ENCODE results near the gene CCDC152. TPM values are rescaled to one million over a fixed set of nuclear protein-coding genes. Genes with fewer than 3 reads are reported as not detected.

CCDC152 gene
- total RNA-seq, 1 experiment from 2014 or later, result 11.2 TPM

GRCh38 chr5:42810834-42811590 is 54.4 kb downstream of the CCDC152 start:
- no peak overlapping the region for H3K4me3 ChIP-seq (ENCODE audit: low read depth, low read length, poor library complexity, severe bottlenecking)
- BruUV-seq (replicated peaks), result no TSS peak
- no peak overlapping the region for H3K27ac ChIP-seq (ENCODE audit: low read depth, low read length, poor library complexity, severe bottlenecking)
- ChIA-PET POLR2A (ENCODE audit: low non-redundant PET) (no interaction called here), CTCF (no interaction called here)
- intact Hi-C loops (cut with micrococcal nuclease; ENCODE audit: unreplicated experiment), result no loop called here
- no peaks in the 10 kb centered on the region for H3K27me3 ChIP-seq (replicated peaks; ENCODE audit: insufficient read depth, low read depth, low read length, poor library complexity)
- no peaks in the 10 kb centered on the region for H3K36me3 ChIP-seq (ENCODE audit: insufficient read depth, low read length, poor library complexity, severe bottlenecking)
- TF ChIP-seq CTCF (conservative IDR thresholded peaks at IDR 0.05; ENCODE audit: low read depth, low read length) (no peak), EZH2 (IDR thresholded peaks at IDR 0.05; ENCODE audit: borderline replicate concordance, low read depth, low read length, poor library complexity, severe bottlenecking) (no peak)
- no peak for DNase-seq (ENCODE audit: low spot score)
- H3K4me1 ChIP-seq (ENCODE audit: insufficient read depth, low read length, poor library complexity, severe bottlenecking), result no peaks in the 10 kb centered on the region
- no peaks in the 10 kb centered on the region for H3K9me3 ChIP-seq (ENCODE audit: low read depth, low read length, poor library complexity, severe bottlenecking)

GRCh38 chr5:42811591-42812446 is 55.2 kb downstream of the CCDC152 start, which contains the start of gene SELENOP:
SELENOP (minus strand) TSS chr5:42811892; CDS start chr5:42808353, 3,539 bp downstream.
- ChIA-PET CTCF (no interaction called here), POLR2A (ENCODE audit: low non-redundant PET) (no interaction called here)
- no peaks in the 10 kb centered on the region for H3K9me3 ChIP-seq (ENCODE audit: low read depth, low read length, poor library complexity, severe bottlenecking)
- intact Hi-C loops (cut with micrococcal nuclease; ENCODE audit: unreplicated experiment), result no loop called here
- no peaks in the 10 kb centered on the region for H3K36me3 ChIP-seq (ENCODE audit: insufficient read depth, low read length, poor library complexity, severe bottlenecking)
- H3K27me3 ChIP-seq (replicated peaks; ENCODE audit: insufficient read depth, low read depth, low read length, poor library complexity), result no peaks in the 10 kb centered on the region
- no peak within 1 kb of the TSS for H3K27ac ChIP-seq (ENCODE audit: low read depth, low read length, poor library complexity, severe bottlenecking)
- TSS peak; percentile 73 for BruUV-seq (replicated peaks)
- no peak for DNase-seq (ENCODE audit: low spot score)
- no peak for TF ChIP-seq CTCF (conservative IDR thresholded peaks at IDR 0.05; ENCODE audit: low read depth, low read length)
- TF ChIP-seq EZH2 (IDR thresholded peaks at IDR 0.05; ENCODE audit: borderline replicate concordance, low read depth, low read length, poor library complexity, severe bottlenecking), result no peak
- no peaks in the 10 kb centered on the region for H3K4me1 ChIP-seq (ENCODE audit: insufficient read depth, low read length, poor library complexity, severe bottlenecking)
- no peak within 1 kb of the TSS for H3K4me3 ChIP-seq (ENCODE audit: low read depth, low read length, poor library complexity, severe bottlenecking)

GRCh38 chr5:42812620-42813019 is 56.0 kb downstream of the CCDC152 start:
- BruUV-seq (replicated peaks), result no TSS peak
- no peaks in the 10 kb centered on the region for H3K4me1 ChIP-seq (ENCODE audit: insufficient read depth, low read length, poor library complexity, severe bottlenecking)
- DNase-seq (ENCODE audit: low spot score), result no peak
- H3K4me3 ChIP-seq (ENCODE audit: low read depth, low read length, poor library complexity, severe bottlenecking), result no peak overlapping the region
- intact Hi-C loops (cut with micrococcal nuclease; ENCODE audit: unreplicated experiment), result no loop called here
- no peaks in the 10 kb centered on the region for H3K36me3 ChIP-seq (ENCODE audit: insufficient read depth, low read length, poor library complexity, severe bottlenecking)
- POLR2A ChIA-PET (ENCODE audit: low non-redundant PET), result interaction anchor here (0.6 kb wide), 1 partner anchor 92 kb away, joined by 3 read pairs; no protein-coding TSS in a partner anchor
- no peaks in the 10 kb centered on the region for H3K9me3 ChIP-seq (ENCODE audit: low read depth, low read length, poor library complexity, severe bottlenecking)
- CTCF ChIA-PET, result no interaction called here
- no peaks in the 10 kb centered on the region for H3K27me3 ChIP-seq (replicated peaks; ENCODE audit: insufficient read depth, low read depth, low read length, poor library complexity)
- TF ChIP-seq CTCF (conservative IDR thresholded peaks at IDR 0.05; ENCODE audit: low read depth, low read length), result no peak
- no peak for TF ChIP-seq EZH2 (IDR thresholded peaks at IDR 0.05; ENCODE audit: borderline replicate concordance, low read depth, low read length, poor library complexity, severe bottlenecking)
- no peak overlapping the region for H3K27ac ChIP-seq (ENCODE audit: low read depth, low read length, poor library complexity, severe bottlenecking)

All from A673 (cell line).